A549 (cell line): ENCODE results near the gene GGN. TPM values are rescaled to one million over a fixed set of nuclear protein-coding genes. Genes with fewer than 3 reads are reported as not detected.

Experiments
- CEBPB ChIP-seq, 2 experiments: fragments of >200 bp in 1 of 2; sonication (Bioruptor Twin) in 1 of 2; formaldehyde crosslinking in 1 of 2; IDR thresholded peaks; 2 replicates each; pipeline ENCODE4 v1.6.1; 2012 to 2016
- FOSL2 ChIP-seq, 2 experiments: fragments of 450-650 bp in 1 of 2; fragments of >200 bp in 1 of 2; sonication (Bioruptor Twin) in 1 of 2; formaldehyde crosslinking; IDR thresholded peaks; 2 replicates each; pipeline versions ENCODE4 v1.5.0 to v1.6.1; 2016 to 2020; ENCODE audit warnings: mild to moderate bottlenecking in 1 of 2, moderate library complexity in 1 of 2
- HEYL ChIP-seq: fragments of 250-450 bp; sonication (Bioruptor Pico); IDR thresholded peaks from 2 replicates; pipeline ENCODE4 v1.8.0; 2021; ENCODE audit warnings: mild to moderate bottlenecking, moderate library complexity
- HOXA7 ChIP-seq: fragments of 250-450 bp; sonication (Bioruptor Pico); IDR thresholded peaks from 2 replicates; pipeline ENCODE4 v1.5.0; 2020; ENCODE audit warnings: mild to moderate bottlenecking, moderate library complexity
- JUN ChIP-seq, 2 experiments: fragments of >200 bp; sonication (Bioruptor Twin); formaldehyde crosslinking; IDR thresholded peaks; 2 replicates in 1 of 2; 3 replicates in 1 of 2; pipeline ENCODE4 v1.6.1; 2016 to 2017
- MYC ChIP-seq: IDR thresholded peaks from 2 replicates; pipeline ENCODE4 v1.6.1; 2012; ENCODE audit warnings: mild to moderate bottlenecking, inconsistent platforms, low read length, improper control_type of control experiment, borderline replicate concordance
- NFE2L2 ChIP-seq: fragments of 150-350 bp; conservative IDR thresholded peaks from 2 replicates; pipeline ENCODE4 v1.6.1; 2014; ENCODE audit warnings: low read length
- NR3C1 ChIP-seq: fragments of >200 bp; sonication (Bioruptor Twin); formaldehyde crosslinking; IDR thresholded peaks from 3 replicates; pipeline ENCODE4 v1.6.1; 2017
- POLR2A ChIP-seq: IDR thresholded peaks from 2 replicates; pipeline ENCODE4 v1.6.1; 2012; ENCODE audit warnings: mild to moderate bottlenecking, low read length
- POLR2AphosphoS2 ChIP-seq: conservative IDR thresholded peaks from 2 replicates; pipeline ENCODE4 v1.6.1; 2012; ENCODE audit warnings: low read length, improper control_type of control experiment, inconsistent platforms
- RAD21 ChIP-seq, 2 experiments: fragments of >200 bp in 1 of 2; sonication (Bioruptor Twin) in 1 of 2; formaldehyde crosslinking in 1 of 2; IDR thresholded peaks in 1 of 2; conservative IDR thresholded peaks in 1 of 2; 2 replicates in 1 of 2; 3 replicates in 1 of 2; pipeline ENCODE4 v1.6.1; 2012 to 2018; ENCODE audit warnings: inconsistent platforms in 1 of 2
- RARB ChIP-seq: fragments of 250-450 bp; sonication (Bioruptor Pico); IDR thresholded peaks from 2 replicates; pipeline ENCODE4 v1.8.0; 2021; ENCODE audit warnings: mild to moderate bottlenecking, moderate library complexity
- RCOR1 ChIP-seq: fragments of 150-350 bp; IDR thresholded peaks from 2 replicates; pipeline ENCODE4 v1.6.1; 2014; ENCODE audit warnings: antibody characterized with exemption, low read length, low read depth
- RFX5 ChIP-seq: fragments of 450-650 bp; IDR thresholded peaks from 2 replicates; pipeline ENCODE4 v1.7.1; 2014; ENCODE audit warnings: antibody characterized with exemption, mild to moderate bottlenecking, moderate library complexity
- RNF2 ChIP-seq: fragments of 200-600 bp; sonication (generic); IDR thresholded peaks from 2 replicates; pipeline ENCODE4 v1.6.1; 2016; ENCODE audit warnings: low read depth, mild to moderate bottlenecking, antibody characterized with exemption, moderate library complexity, borderline replicate concordance
- SREBF2 ChIP-seq: fragments of 450-650 bp; IDR thresholded peaks from 2 replicates; pipeline ENCODE4 v1.6.1; 2014; ENCODE audit warnings: mild to moderate bottlenecking, moderate library complexity
- TP53 ChIP-seq: fragments of 250-450 bp; sonication (Bioruptor Pico); IDR thresholded peaks from 2 replicates; pipeline ENCODE4 v1.5.0; 2021; ENCODE audit warnings: mild to moderate bottlenecking, moderate library complexity
- polyA plus RNA-seq, 4 experiments: library from polyadenylated mRNA; depleted of rRNA in 3 of 4; stranded (reverse); fragments of >200 nt; fragmentation: RNase III in 1 of 4; extraction: RNeasy Plus Mini Kit Qiagen cat#74134 plus additional on column Dnase treatment in 1 of 4; gene quantifications; 2 replicates in 3 of 4; 3 replicates in 1 of 4; pipeline ENCODE4 v1.2.3, GENCODE V29; 2011 to 2017
- TF ChIP-seq, protein P1 (sequence below): fragments of >200 bp; sonication (Bioruptor Twin); formaldehyde crosslinking; IDR thresholded peaks from 2 replicates; pipeline ENCODE4 v1.6.1; 2016
- TF ChIP-seq, protein P2 (sequence below): fragments of >200 bp; sonication (Bioruptor Twin); formaldehyde crosslinking; IDR thresholded peaks from 3 replicates; pipeline ENCODE4 v1.5.1; 2016
- TF ChIP-seq, protein P3 (sequence below): fragments of 250-450 bp; sonication (Bioruptor Pico); IDR thresholded peaks from 2 replicates; pipeline ENCODE4 v1.5.0; 2020; ENCODE audit warnings: low read depth, mild to moderate bottlenecking, moderate library complexity
- TF ChIP-seq, protein P4 (sequence below): fragments of 250-450 bp; sonication (Bioruptor Pico); IDR thresholded peaks from 2 replicates; pipeline ENCODE4 v1.5.0; 2021; ENCODE audit warnings: mild to moderate bottlenecking, moderate library complexity, borderline replicate concordance
- TF ChIP-seq, protein P5 (sequence below): IDR thresholded peaks from 2 replicates; pipeline ENCODE4 v1.6.1; 2012
- TF ChIP-seq, protein P6 (sequence below): fragments of 200-600 bp; sonication (generic); IDR thresholded peaks from 2 replicates; pipeline ENCODE4 v1.6.1; 2016; ENCODE audit warnings: antibody characterized with exemption, mild to moderate bottlenecking, moderate library complexity

Gene GGN
- polyA plus RNA-seq, 2 of the 4 experiments (the other 2 are of a cell fraction): 0.46 TPM; not detected in 1

DNA sequence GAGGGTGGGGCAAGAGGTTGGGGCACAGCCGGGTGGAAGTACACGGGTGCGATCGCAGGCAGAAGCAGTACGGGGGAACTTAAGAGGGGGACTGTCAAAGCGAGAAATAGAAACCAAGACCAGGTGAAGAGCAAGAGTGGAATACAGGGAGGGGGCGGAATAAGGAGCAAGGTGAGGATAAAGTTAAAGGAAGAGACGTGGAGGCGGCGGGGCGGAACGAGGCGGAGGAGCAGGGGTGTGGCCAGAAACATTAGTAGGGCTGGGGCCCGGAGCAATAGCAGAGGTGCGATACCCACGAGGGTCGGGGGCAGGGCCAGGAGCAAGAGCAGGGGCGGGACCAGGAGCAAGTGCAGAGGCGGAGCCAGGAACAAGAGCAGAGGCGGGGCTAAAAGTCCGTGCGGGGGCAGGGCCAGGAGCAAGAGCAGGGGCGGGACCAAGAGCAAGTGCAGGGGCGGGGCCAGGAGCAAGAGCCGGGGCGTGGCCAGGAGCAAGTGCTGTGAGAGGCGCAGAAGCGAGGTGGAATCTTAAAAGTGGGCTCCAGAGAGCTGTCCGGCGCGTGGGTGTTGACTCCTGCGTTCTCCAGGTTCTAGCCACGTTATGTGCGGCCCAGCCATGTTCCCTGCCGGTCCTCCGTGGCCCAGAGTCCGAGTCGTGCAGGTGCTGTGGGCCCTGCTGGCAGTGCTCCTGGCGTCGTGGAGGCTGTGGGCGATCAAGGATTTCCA, 51.0 kb downstream of the GGN start (continued):
- TF ChIP-seq RARB (no peak), CEBPB (IDR thresholded peaks at IDR 0.05) (no peak), HOXA7 (peak; percentile 86; the same call in 1 of the 2 replicates), RFX5 (no peak), RAD21 (conservative IDR thresholded peaks at IDR 0.05 in 1 of 2, IDR thresholded peaks at IDR 0.05 in 1 of 2) (no peak), RCOR1 (no peak), JUN (IDR thresholded peaks at IDR 0.05) (peak in 1 of 2 experiments; percentile 43; a peak in 1 of 5 replicates), RNF2 (no peak), TP53 (CRISPR knock-in tag) (peak; percentile 85), POLR2A (peak; percentile 20), NFE2L2 (no peak), FOSL2 (IDR thresholded peaks at IDR 0.05) (no peak), FOSL2 (CRISPR knock-in tag; IDR thresholded peaks at IDR 0.05) (peak; percentile 17; the same call in 1 of the 2 replicates), MYC (0 out of 2 replicates have a peak, but pooled peaks have one; percentile 36), NR3C1 (no peak), HEYL (no peak), POLR2AphosphoS2 (no peak), SREBF2 (no peak)
- TF ChIP-seq, protein P1, sequence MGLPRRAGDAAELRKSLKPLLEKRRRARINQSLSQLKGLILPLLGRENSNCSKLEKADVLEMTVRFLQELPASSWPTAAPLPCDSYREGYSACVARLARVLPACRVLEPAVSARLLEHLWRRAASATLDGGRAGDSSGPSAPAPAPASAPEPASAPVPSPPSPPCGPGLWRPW: no peak
- TF ChIP-seq, protein P2, sequence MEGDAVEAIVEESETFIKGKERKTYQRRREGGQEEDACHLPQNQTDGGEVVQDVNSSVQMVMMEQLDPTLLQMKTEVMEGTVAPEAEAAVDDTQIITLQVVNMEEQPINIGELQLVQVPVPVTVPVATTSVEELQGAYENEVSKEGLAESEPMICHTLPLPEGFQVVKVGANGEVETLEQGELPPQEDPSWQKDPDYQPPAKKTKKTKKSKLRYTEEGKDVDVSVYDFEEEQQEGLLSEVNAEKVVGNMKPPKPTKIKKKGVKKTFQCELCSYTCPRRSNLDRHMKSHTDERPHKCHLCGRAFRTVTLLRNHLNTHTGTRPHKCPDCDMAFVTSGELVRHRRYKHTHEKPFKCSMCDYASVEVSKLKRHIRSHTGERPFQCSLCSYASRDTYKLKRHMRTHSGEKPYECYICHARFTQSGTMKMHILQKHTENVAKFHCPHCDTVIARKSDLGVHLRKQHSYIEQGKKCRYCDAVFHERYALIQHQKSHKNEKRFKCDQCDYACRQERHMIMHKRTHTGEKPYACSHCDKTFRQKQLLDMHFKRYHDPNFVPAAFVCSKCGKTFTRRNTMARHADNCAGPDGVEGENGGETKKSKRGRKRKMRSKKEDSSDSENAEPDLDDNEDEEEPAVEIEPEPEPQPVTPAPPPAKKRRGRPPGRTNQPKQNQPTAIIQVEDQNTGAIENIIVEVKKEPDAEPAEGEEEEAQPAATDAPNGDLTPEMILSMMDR: no peak
- TF ChIP-seq, protein P3, sequence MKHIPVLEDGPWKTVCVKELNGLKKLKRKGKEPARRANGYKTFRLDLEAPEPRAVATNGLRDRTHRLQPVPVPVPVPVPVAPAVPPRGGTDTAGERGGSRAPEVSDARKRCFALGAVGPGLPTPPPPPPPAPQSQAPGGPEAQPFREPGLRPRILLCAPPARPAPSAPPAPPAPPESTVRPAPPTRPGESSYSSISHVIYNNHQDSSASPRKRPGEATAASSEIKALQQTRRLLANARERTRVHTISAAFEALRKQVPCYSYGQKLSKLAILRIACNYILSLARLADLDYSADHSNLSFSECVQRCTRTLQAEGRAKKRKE (CRISPR knock-in tag): no peak
- TF ChIP-seq, protein P4, sequence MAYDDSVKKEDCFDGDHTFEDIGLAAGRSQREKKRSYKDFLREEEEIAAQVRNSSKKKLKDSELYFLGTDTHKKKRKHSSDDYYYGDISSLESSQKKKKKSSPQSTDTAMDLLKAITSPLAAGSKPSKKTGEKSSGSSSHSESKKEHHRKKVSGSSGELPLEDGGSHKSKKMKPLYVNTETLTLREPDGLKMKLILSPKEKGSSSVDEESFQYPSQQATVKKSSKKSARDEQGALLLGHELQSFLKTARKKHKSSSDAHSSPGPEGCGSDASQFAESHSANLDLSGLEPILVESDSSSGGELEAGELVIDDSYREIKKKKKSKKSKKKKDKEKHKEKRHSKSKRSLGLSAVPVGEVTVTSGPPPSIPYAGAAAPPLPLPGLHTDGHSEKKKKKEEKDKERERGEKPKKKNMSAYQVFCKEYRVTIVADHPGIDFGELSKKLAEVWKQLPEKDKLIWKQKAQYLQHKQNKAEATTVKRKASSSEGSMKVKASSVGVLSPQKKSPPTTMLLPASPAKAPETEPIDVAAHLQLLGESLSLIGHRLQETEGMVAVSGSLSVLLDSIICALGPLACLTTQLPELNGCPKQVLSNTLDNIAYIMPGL: no peak
- TF ChIP-seq, protein P5, sequence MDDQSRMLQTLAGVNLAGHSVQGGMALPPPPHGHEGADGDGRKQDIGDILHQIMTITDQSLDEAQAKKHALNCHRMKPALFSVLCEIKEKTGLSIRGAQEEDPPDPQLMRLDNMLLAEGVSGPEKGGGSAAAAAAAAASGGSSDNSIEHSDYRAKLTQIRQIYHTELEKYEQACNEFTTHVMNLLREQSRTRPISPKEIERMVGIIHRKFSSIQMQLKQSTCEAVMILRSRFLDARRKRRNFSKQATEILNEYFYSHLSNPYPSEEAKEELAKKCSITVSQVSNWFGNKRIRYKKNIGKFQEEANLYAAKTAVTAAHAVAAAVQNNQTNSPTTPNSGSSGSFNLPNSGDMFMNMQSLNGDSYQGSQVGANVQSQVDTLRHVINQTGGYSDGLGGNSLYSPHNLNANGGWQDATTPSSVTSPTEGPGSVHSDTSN: no peak; the same call in 1 of the 2 replicates
- TF ChIP-seq, protein P6, sequence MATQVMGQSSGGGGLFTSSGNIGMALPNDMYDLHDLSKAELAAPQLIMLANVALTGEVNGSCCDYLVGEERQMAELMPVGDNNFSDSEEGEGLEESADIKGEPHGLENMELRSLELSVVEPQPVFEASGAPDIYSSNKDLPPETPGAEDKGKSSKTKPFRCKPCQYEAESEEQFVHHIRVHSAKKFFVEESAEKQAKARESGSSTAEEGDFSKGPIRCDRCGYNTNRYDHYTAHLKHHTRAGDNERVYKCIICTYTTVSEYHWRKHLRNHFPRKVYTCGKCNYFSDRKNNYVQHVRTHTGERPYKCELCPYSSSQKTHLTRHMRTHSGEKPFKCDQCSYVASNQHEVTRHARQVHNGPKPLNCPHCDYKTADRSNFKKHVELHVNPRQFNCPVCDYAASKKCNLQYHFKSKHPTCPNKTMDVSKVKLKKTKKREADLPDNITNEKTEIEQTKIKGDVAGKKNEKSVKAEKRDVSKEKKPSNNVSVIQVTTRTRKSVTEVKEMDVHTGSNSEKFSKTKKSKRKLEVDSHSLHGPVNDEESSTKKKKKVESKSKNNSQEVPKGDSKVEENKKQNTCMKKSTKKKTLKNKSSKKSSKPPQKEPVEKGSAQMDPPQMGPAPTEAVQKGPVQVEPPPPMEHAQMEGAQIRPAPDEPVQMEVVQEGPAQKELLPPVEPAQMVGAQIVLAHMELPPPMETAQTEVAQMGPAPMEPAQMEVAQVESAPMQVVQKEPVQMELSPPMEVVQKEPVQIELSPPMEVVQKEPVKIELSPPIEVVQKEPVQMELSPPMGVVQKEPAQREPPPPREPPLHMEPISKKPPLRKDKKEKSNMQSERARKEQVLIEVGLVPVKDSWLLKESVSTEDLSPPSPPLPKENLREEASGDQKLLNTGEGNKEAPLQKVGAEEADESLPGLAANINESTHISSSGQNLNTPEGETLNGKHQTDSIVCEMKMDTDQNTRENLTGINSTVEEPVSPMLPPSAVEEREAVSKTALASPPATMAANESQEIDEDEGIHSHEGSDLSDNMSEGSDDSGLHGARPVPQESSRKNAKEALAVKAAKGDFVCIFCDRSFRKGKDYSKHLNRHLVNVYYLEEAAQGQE: no peak
